ENCODE results near the gene UBE2H. TPM values are rescaled to one million over a fixed set of nuclear protein-coding genes. Genes with fewer than 3 reads are reported as not detected.

Gene UBE2H
- polyA plus RNA-seq, 1 donor (not counting 4 experiments of a cell fraction or from before 2014, with no cell fraction given), result 130 TPM

DNA sequence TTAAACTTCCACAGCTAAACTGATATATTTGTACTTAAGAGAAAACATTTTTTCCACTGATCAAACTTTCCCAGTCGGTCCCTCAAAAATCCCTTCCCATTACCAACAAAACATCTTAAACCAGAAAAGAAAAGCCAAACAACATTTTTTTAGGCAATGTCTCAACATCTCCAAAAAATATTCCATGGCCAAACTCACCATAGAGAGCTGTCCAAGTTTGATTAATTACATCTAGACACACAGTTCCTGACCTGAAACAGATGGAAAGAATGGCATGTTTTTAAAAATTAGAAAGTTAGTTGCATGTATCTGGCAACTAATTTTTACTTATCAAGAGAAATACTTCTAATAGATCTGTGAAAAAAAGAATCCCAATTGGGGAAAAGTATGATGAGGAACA lies 95.4 kb downstream of the UBE2H start:
- DNase-seq (ENCODE audit: low read depth, low spot score), result no peak
- no peak overlapping the region for H3K9ac ChIP-seq (ENCODE audit: control insufficient read depth, extremely low read depth, insufficient read depth, low read length)
- no peak overlapping the region for H3K27ac ChIP-seq (ENCODE audit: control insufficient read depth, insufficient read depth, low read length)
- peaks cover 53% of the 10 kb centered on the region for H3K79me2 ChIP-seq (ENCODE audit: control insufficient read depth, insufficient read depth, low read length)
- no peak overlapping the region for H3K4me3 ChIP-seq (ENCODE audit: control insufficient read depth in 2 of 3, extremely low read depth in 1 of 3, insufficient read depth in 2 of 3, low read depth in 1 of 3, low read length in 3 of 3)
- peaks cover 2 to 10% of the 10 kb centered on the region in 2 experiments for H3K36me3 ChIP-seq (ENCODE audit: control insufficient read depth in 2 of 2, extremely low read depth in 1 of 2, insufficient read depth in 2 of 2, low read length in 2 of 2)
- H3K4me2 ChIP-seq (ENCODE audit: control insufficient read depth, extremely low read depth, insufficient read depth, low read depth, low read length), result no peak overlapping the region
- dilution Hi-C loops (cut with MboI; ENCODE audit: extremely low pct_ligation_motif_present, low sequenced_read_pairs), result no loop called here
- no peak overlapping the region for H2AFZ ChIP-seq (ENCODE audit: control insufficient read depth, low read length)
- H3K9me1 ChIP-seq (ENCODE audit: control insufficient read depth, extremely low read depth, insufficient read depth, low read length), result peaks cover 3% of the 10 kb centered on the region
- no peak for TF ChIP-seq EZH2 (IDR thresholded peaks at IDR 0.05; ENCODE audit: low read length)
- TF ChIP-seq, protein P1, sequence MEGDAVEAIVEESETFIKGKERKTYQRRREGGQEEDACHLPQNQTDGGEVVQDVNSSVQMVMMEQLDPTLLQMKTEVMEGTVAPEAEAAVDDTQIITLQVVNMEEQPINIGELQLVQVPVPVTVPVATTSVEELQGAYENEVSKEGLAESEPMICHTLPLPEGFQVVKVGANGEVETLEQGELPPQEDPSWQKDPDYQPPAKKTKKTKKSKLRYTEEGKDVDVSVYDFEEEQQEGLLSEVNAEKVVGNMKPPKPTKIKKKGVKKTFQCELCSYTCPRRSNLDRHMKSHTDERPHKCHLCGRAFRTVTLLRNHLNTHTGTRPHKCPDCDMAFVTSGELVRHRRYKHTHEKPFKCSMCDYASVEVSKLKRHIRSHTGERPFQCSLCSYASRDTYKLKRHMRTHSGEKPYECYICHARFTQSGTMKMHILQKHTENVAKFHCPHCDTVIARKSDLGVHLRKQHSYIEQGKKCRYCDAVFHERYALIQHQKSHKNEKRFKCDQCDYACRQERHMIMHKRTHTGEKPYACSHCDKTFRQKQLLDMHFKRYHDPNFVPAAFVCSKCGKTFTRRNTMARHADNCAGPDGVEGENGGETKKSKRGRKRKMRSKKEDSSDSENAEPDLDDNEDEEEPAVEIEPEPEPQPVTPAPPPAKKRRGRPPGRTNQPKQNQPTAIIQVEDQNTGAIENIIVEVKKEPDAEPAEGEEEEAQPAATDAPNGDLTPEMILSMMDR (optimal IDR thresholded peaks at IDR 0.05 in 1 of 3, IDR thresholded peaks at IDR 0.05 in 1 of 3, conservative IDR thresholded peaks at IDR 0.05 in 1 of 3; ENCODE audit: extremely low read depth in 1 of 3, insufficient read depth in 2 of 3, low read length in 3 of 3), result no peak
- FAIRE-seq, result peak; percentile 49
- H3K4me1 ChIP-seq (ENCODE audit: control insufficient read depth, extremely low read depth, insufficient read depth, low read length), result peaks cover 57% of the 10 kb centered on the region
- no peaks in the 10 kb centered on the region for H3K27me3 ChIP-seq (ENCODE audit: control insufficient read depth, extremely low read depth, insufficient read depth, low read length)
- no peaks in the 10 kb centered on the region for H3K9me3 ChIP-seq (ENCODE audit: control insufficient read depth, low read depth, low read length)
- no peaks in the 10 kb centered on the region for H4K20me1 ChIP-seq (ENCODE audit: control insufficient read depth, extremely low read depth, insufficient read depth, low read length)

DNA sequence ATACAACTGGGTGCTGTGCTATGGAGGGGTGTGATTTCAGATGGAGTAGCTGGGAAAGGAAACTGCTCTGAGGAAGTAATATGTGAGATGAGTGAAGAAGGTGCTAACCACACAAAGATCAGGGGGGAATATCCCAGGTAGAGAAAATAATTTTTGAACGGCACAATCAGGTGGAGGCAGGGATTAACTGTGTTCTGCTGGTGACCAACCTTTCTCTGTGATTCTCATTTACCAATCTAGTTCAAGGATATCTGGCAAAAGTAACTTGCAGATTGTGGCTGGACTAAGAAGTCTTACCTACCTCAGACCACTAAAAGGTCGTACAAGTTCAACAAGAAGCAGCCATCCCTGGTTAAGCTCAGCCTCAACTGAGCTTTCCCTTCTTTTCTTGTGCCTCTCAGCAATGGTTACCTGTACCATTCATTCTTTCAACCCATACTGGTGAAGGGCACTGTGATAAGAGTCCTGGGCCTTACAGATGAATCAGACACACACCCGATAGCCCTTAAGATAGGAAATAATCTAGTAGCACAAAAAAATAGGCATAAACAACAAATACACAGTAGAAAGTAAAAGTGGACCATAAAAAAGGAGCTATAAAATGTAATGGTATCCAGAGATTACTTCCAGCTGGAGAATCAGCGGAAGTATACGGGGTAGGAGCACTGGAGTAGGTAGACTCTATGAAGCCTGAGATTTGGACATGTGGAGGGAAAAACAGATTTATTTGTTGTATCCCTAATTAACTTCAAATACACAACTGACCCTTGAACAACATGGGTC lies 96.6 kb downstream of the UBE2H start:
- Histone ChIP-seq H3K27ac (ENCODE audit: control insufficient read depth, insufficient read depth, low read length) (no peak overlapping the region), H3K4me1 (ENCODE audit: control insufficient read depth, extremely low read depth, insufficient read depth, low read length) (peaks cover 57% of the 10 kb centered on the region), H2AFZ (ENCODE audit: control insufficient read depth, low read length) (no peak overlapping the region), H3K27me3 (ENCODE audit: control insufficient read depth, extremely low read depth, insufficient read depth, low read length) (no peaks in the 10 kb centered on the region), H3K4me2 (ENCODE audit: control insufficient read depth, extremely low read depth, insufficient read depth, low read depth, low read length) (no peak overlapping the region), H4K20me1 (ENCODE audit: control insufficient read depth, extremely low read depth, insufficient read depth, low read length) (no peaks in the 10 kb centered on the region), H3K4me3 (ENCODE audit: control insufficient read depth in 2 of 3, extremely low read depth in 1 of 3, insufficient read depth in 2 of 3, low read depth in 1 of 3, low read length in 3 of 3) (no peak overlapping the region), H3K9me1 (ENCODE audit: control insufficient read depth, extremely low read depth, insufficient read depth, low read length) (peaks cover 3% of the 10 kb centered on the region), H3K36me3 (ENCODE audit: control insufficient read depth in 2 of 2, extremely low read depth in 1 of 2, insufficient read depth in 2 of 2, low read length in 2 of 2) (peaks cover 2 to 10% of the 10 kb centered on the region in 2 experiments), H3K9me3 (ENCODE audit: control insufficient read depth, low read depth, low read length) (no peaks in the 10 kb centered on the region), H3K9ac (ENCODE audit: control insufficient read depth, extremely low read depth, insufficient read depth, low read length) (no peak overlapping the region), H3K79me2 (ENCODE audit: control insufficient read depth, insufficient read depth, low read length) (peaks cover 50% of the 10 kb centered on the region)
- no peak for FAIRE-seq
- no peak for DNase-seq (ENCODE audit: low read depth, low spot score)
- TF ChIP-seq, protein P1 (optimal IDR thresholded peaks at IDR 0.05 in 1 of 3, IDR thresholded peaks at IDR 0.05 in 1 of 3, conservative IDR thresholded peaks at IDR 0.05 in 1 of 3; ENCODE audit: extremely low read depth in 1 of 3, insufficient read depth in 2 of 3, low read length in 3 of 3), result no peak
- TF ChIP-seq EZH2 (IDR thresholded peaks at IDR 0.05; ENCODE audit: low read length), result no peak
- dilution Hi-C loops (cut with MboI; ENCODE audit: extremely low pct_ligation_motif_present, low sequenced_read_pairs), result no loop called here
